Upper lobe of left lung (tissue), 4 donors: ENCODE data around the gene RUNX2.

Experiments used
- POLR2AphosphoS5 ChIP-seq, 2 donors: sonication (generic); formaldehyde crosslinking; IDR thresholded peaks; one replicate each; pipeline ENCODE4 v1.5.1; 2017; ENCODE audit warnings: antibody characterized with exemption in 2 of 2
- TF ChIP-seq, protein P1 (sequence below), 6 experiments: fragments of 450-650 bp in 4 of 6; fragments of 200-600 bp in 2 of 6; sonication (generic) in 2 of 6; IDR thresholded peaks; one replicate each; pipeline ENCODE4 v1.5.1; 2016 to 2019; ENCODE audit warnings: antibody characterized with exemption in 6 of 6

DNA sequence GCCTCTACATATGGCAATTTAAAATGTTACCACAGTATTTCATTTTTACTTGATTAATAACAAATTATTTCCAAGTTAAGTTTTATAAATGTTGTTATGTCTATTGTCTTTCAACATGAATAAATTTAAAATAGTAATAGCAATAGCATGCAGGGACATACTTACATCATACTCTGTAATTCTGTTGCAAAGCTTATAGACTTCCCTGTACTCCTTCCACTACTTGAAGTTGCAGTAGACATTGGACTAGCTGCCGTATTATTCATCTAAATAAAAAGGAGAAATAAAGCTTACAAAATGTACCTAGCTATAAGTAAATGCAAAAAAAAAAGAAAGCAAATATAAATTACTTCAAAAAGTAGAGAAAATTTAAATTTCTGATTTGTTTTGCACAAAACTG, 36.9 kb downstream of the RUNX2 start:
- TF ChIP-seq, protein P1, sequence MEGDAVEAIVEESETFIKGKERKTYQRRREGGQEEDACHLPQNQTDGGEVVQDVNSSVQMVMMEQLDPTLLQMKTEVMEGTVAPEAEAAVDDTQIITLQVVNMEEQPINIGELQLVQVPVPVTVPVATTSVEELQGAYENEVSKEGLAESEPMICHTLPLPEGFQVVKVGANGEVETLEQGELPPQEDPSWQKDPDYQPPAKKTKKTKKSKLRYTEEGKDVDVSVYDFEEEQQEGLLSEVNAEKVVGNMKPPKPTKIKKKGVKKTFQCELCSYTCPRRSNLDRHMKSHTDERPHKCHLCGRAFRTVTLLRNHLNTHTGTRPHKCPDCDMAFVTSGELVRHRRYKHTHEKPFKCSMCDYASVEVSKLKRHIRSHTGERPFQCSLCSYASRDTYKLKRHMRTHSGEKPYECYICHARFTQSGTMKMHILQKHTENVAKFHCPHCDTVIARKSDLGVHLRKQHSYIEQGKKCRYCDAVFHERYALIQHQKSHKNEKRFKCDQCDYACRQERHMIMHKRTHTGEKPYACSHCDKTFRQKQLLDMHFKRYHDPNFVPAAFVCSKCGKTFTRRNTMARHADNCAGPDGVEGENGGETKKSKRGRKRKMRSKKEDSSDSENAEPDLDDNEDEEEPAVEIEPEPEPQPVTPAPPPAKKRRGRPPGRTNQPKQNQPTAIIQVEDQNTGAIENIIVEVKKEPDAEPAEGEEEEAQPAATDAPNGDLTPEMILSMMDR (IDR thresholded peaks at IDR 0.05): no peak
- TF ChIP-seq POLR2AphosphoS5 (IDR thresholded peaks at IDR 0.05): no peak
